Measurements from ENCODE around the gene KCNAB3. TPM values are rescaled to one million over a fixed set of nuclear protein-coding genes. Genes with fewer than 3 reads are reported as not detected.
A peak's percentile ranks its signal among the peaks of the same experiment; 100 is the strongest.

Gene KCNAB3
- total RNA-seq, 1 donor from 2014 or later = 0.29 TPM

DNA sequence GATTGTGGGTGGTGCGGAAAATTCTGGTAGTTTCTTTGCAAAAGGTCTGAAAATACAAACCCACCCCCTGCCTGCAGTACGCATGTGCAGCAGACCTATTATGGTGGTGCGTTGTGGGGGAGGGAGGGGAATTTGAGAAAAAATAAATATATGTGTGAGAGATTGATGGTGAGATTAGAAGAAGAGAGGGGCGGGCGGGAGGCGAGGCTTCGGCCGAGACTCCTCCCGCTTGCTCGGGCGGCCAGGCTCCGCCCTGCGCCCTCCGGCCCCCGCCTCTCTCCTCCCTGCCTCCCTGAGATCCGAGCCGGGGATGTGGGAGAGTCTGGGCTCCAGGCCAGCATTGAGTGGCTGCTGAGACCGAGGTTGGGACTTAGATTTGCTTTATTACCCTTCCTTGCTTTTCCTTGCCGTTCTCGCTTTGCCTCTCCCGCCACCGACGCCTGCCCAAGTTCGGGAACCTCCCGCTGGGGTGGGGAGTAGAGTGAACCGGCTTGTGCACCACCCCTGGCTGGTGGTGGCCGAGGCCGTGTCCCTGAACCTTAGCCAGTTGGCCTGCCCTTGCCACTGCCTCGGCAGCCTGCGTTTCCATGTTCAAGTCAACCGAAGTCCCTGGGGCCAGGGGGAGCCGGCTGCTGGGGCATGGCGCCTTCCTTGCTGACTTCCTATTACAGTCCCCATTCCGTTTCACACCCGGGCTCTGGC lies 42.0 kb downstream of the KCNAB3 start:
- H3K27me3 ChIP-seq (ENCODE audit: control insufficient read depth, insufficient read depth, low read length) = no peaks in the 10 kb centered on the region
- H3K36me3 ChIP-seq (ENCODE audit: control insufficient read depth, insufficient read depth, low read length) = peaks cover 6% of the 10 kb centered on the region
- TF ChIP-seq, protein P1, sequence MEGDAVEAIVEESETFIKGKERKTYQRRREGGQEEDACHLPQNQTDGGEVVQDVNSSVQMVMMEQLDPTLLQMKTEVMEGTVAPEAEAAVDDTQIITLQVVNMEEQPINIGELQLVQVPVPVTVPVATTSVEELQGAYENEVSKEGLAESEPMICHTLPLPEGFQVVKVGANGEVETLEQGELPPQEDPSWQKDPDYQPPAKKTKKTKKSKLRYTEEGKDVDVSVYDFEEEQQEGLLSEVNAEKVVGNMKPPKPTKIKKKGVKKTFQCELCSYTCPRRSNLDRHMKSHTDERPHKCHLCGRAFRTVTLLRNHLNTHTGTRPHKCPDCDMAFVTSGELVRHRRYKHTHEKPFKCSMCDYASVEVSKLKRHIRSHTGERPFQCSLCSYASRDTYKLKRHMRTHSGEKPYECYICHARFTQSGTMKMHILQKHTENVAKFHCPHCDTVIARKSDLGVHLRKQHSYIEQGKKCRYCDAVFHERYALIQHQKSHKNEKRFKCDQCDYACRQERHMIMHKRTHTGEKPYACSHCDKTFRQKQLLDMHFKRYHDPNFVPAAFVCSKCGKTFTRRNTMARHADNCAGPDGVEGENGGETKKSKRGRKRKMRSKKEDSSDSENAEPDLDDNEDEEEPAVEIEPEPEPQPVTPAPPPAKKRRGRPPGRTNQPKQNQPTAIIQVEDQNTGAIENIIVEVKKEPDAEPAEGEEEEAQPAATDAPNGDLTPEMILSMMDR (IDR thresholded peaks at IDR 0.05; ENCODE audit: insufficient read depth, low read length, poor library complexity, severe bottlenecking) = no peak
- peak; percentile 69 for DNase-seq (ENCODE audit: low read depth)
- H3K4me3 ChIP-seq (ENCODE audit: low read depth, low read length) = peak overlapping the region; percentile 82

DNA sequence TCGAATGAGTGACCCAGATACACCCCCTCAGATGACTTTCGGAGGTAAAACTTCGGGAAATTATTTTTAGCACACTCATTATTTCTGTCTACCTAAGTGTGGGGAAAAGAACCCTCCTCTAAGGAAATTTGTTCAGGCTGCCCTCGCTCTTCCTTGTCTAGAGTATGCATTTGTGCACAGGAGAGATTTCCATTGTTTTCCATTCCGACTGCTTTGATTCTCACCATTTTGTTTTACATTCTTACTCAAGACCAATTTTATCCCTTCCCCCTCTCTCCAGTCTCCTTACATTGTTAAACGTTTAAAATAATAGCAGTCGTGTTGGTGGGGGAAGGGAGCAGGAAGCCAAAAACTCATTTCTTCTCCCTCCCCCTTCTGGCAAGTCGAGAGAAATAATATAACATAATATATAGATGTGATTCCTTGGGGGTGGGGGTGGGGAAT lies 42.6 kb downstream of the KCNAB3 start:
- no peaks in the 10 kb centered on the region for H3K27me3 ChIP-seq (ENCODE audit: control insufficient read depth, insufficient read depth, low read length)
- TF ChIP-seq, protein P1 (IDR thresholded peaks at IDR 0.05; ENCODE audit: insufficient read depth, low read length, poor library complexity, severe bottlenecking) = no peak
- no peak for DNase-seq (ENCODE audit: low read depth)
- peak overlapping the region; percentile 82 for H3K4me3 ChIP-seq (ENCODE audit: low read depth, low read length)
- H3K36me3 ChIP-seq (ENCODE audit: control insufficient read depth, insufficient read depth, low read length) = peaks cover 6% of the 10 kb centered on the region

DNA sequence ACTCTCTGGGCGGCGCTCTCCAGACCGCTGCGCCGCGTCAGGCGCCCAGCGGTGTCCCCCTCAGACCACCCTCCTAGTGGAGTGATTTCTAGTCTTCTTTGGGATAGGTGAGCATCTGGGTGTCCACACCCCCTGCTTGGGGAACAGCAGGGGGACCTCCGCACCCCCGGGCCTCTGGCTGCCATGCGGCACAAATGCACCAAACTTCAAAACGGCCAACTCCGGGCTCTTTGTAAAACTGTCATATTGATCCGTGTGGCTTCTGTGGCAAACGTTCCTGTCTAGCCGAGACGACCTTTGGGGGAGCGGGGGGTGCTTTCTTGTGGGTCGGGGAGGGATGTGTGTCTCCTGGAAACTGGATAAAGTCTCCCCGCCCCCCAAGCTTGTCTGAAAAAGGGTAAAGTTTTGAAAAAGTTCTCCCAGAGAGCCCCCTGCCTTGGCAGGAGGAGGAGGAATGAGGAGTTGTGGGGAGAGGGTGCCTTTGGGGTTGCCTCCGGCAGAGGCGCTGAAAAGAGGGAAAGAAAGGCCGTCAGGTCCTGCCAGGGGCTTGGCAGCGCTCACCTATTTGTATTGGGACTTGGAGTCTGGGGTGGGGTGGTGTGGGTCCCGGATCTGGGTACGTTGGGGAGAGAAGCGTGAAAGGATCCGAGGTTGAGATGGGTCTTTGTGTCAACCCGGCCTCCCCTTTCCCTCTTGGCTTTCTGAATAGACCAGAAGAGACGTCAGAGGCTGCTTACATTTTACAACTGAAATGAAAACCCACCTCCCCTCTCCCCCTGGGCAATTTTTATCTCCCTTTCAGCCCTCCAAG lies 43.2 kb downstream of the KCNAB3 start:
- TF ChIP-seq, protein P1 (IDR thresholded peaks at IDR 0.05; ENCODE audit: insufficient read depth, low read length, poor library complexity, severe bottlenecking) = no peak
- Histone ChIP-seq H3K27me3 (ENCODE audit: control insufficient read depth, insufficient read depth, low read length) (no peaks in the 10 kb centered on the region), H3K4me3 (ENCODE audit: low read depth, low read length) (peak overlapping the region; percentile 82), H3K36me3 (ENCODE audit: control insufficient read depth, insufficient read depth, low read length) (peaks cover 4% of the 10 kb centered on the region)
- DNase-seq (ENCODE audit: low read depth) = no peak

DNA sequence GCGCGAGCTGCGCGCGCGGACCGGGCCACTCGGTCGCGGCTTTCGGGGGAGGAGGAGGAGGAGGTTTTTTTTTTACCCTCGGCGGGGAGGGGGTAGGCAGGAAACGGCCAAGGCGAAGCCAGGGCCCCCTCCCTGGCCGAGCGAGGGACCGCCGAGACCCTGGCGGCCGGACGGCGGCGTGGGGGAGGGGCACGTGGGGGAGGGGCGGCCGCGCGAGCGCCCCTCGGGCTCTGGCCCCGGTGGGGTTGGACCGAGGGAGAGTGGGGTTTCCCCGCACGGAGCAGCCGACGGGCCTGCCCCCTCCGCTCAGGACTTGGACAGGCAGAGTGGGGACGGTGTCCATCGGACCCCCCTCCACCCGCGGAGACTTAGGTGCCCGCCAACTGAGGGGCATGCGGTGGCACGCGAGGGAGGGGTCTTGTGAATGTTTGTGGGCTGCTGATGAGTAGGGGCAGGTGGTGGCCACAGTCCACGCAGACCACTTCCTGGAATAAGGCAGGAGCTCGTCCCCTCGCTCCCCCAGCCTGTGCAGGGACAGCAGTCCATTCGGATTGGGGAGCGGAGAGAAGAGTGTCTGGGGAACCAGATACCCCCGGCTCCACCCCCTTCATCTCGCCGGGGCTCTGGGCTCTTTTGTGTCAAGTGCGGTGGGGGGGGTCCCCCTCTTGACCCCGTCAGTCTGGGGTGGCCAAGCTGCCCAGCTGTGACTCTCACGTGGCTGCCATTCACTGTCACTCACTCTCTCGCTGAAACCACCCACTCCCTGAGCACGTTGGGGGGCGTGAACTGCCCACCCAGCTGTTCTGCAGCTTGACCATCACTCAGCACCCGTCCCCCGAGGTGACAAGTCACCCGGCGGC lies 44.1 kb downstream of the KCNAB3 start:
- TF ChIP-seq, protein P1 (IDR thresholded peaks at IDR 0.05; ENCODE audit: insufficient read depth, low read length, poor library complexity, severe bottlenecking) = no peak
- no peak for DNase-seq (ENCODE audit: low read depth)
- Histone ChIP-seq H3K36me3 (ENCODE audit: control insufficient read depth, insufficient read depth, low read length) (peaks cover under 1% of the 10 kb centered on the region), H3K27me3 (ENCODE audit: control insufficient read depth, insufficient read depth, low read length) (no peaks in the 10 kb centered on the region), H3K4me3 (ENCODE audit: low read depth, low read length) (peak overlapping the region; percentile 82)

DNA sequence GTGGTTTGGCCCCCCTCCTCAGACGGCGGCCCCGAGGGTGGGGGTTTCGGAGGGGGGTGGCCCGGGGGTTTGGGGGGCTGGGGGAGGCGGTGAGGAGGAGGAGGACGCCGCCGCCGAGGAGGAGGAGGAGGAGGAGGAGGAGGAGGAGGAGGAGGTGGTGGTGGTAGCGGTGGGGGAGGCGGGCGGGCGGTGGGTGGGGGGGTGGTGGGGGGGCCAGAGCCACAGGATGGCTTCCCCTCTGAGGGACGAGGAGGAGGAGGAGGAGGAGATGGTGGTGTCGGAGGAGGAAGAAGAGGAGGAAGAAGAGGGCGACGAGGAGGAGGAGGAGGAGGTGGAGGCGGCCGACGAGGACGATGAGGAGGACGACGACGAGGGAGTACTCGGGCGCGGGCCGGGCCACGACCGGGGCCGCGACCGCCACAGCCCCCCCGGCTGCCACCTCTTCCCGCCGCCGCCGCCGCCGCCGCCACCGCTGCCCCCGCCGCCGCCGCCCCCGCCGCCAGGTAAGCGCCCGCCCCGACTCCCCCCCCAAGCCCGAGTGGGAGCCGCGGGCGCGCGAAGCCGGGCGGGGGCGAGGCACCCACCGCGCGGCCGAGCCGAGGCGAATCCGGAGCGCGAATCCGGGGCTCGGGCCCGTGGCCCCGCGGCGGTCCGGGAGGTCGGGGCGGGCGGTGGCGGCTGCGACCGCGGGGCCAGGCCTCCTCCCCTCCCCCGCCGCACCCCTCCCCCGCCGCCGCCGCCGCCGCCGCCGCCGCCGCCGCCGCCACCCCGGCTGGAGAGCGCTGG lies 44.9 kb downstream of the KCNAB3 start:
- no peaks in the 10 kb centered on the region for H3K36me3 ChIP-seq (ENCODE audit: control insufficient read depth, insufficient read depth, low read length)
- TF ChIP-seq, protein P1 (IDR thresholded peaks at IDR 0.05; ENCODE audit: insufficient read depth, low read length, poor library complexity, severe bottlenecking) = no peak
- no peaks in the 10 kb centered on the region for H3K27me3 ChIP-seq (ENCODE audit: control insufficient read depth, insufficient read depth, low read length)
- DNase-seq (ENCODE audit: low read depth) = no peak
- H3K4me3 ChIP-seq (ENCODE audit: low read depth, low read length) = peak overlapping the region; percentile 82

Data from kidney epithelial cell (primary cell).